Measurements from ENCODE around the gene ZCWPW1. TPM values are rescaled to one million over a fixed set of nuclear protein-coding genes. Genes with fewer than 3 reads are reported as not detected.

ZCWPW1 gene
- total and polyA plus RNA-seq, 10 of the 15 experiments (the other 5 are each of a cell fraction or from before 2014, with no cell fraction given), result 1.3 to 4.4 (median 3.7) TPM

- TF ChIP-seq TCF12 (IDR thresholded peaks at IDR 0.05; ENCODE audit: low read depth, low read length) (peak; percentile 48; the same call in 1 of the 2 replicates), BHLHE40 (IDR thresholded peaks at IDR 0.05; ENCODE audit: borderline replicate concordance in 1 of 2, low read depth in 2 of 2, low read length in 1 of 2) (peak in 1 of 2 experiments; percentile 65; a peak in 2 of 4 replicates), TBL1XR1 (IDR thresholded peaks at IDR 0.05; ENCODE audit: low read depth, low read length) (no peak), CHD1 (IDR thresholded peaks at IDR 0.05; ENCODE audit: low read depth, low read length) (no peak; the same call in 1 of the 2 replicates), SREBF2 (IDR thresholded peaks at IDR 0.05; ENCODE audit: low read length) (no peak), ZBTB40 (IDR thresholded peaks at IDR 0.05; ENCODE audit: borderline replicate concordance) (no peak), SMARCA5 (IDR thresholded peaks at IDR 0.05) (peak; percentile 96), MTA2 (IDR thresholded peaks at IDR 0.05; ENCODE audit: low read depth) (no peak), CEBPB (IDR thresholded peaks at IDR 0.05; ENCODE audit: borderline replicate concordance in 1 of 2, low read depth in 2 of 2, low read length in 2 of 2) (no peak), SMC3 (IDR thresholded peaks at IDR 0.05; ENCODE audit: borderline replicate concordance, low read length) (no peak), NFYB (IDR thresholded peaks at IDR 0.05; ENCODE audit: insufficient read depth, low read depth, low read length) (no peak), POLR2AphosphoS2 (IDR thresholded peaks at IDR 0.05; ENCODE audit: low read depth, low read length) (no peak), ZSCAN29 (IDR thresholded peaks at IDR 0.05) (0 out of 2 replicates have a peak, but pooled peaks have one; percentile 22), IKZF2 (IDR thresholded peaks at IDR 0.05) (no peak), WRNIP1 (IDR thresholded peaks at IDR 0.05; ENCODE audit: borderline replicate concordance, low read depth, low read length) (no peak), EED (IDR thresholded peaks at IDR 0.05; ENCODE audit: low read depth) (no peak), IKZF1 (conservative IDR thresholded peaks at IDR 0.05) (peak; percentile 70), MEF2A (IDR thresholded peaks at IDR 0.05; ENCODE audit: insufficient read depth, low read depth, low read length) (no peak), BRCA1 (IDR thresholded peaks at IDR 0.05; ENCODE audit: low read depth, low read length) (peak; percentile 64), HCFC1 (IDR thresholded peaks at IDR 0.05; ENCODE audit: low read length) (no peak), YY1 (IDR thresholded peaks at IDR 0.05; ENCODE audit: low read depth, low read length) (peak; percentile 44; the same call in 1 of the 2 replicates), TARDBP (IDR thresholded peaks at IDR 0.05; ENCODE audit: borderline replicate concordance) (0 out of 2 replicates have a peak, but pooled peaks have one; percentile 20), ZNF207 (IDR thresholded peaks at IDR 0.05; ENCODE audit: borderline replicate concordance) (peak; percentile 95), JUND (IDR thresholded peaks at IDR 0.05; ENCODE audit: low read depth, low read length) (no peak), NR2C2 (IDR thresholded peaks at IDR 0.05; ENCODE audit: borderline replicate concordance, control insufficient read depth, insufficient read length, low read depth) (no peak), POLR2A (IDR thresholded peaks at IDR 0.05; ENCODE audit: low read depth, low read length) (peak; percentile 69), CTCF (IDR thresholded peaks at IDR 0.05 in 2 of 3, conservative IDR thresholded peaks at IDR 0.05 in 1 of 3; ENCODE audit: control insufficient read depth in 2 of 3, extremely low read depth in 1 of 3, insufficient read depth in 1 of 3, low read depth in 3 of 3, low read length in 3 of 3) (no peak)
These were observed 1.4 kb upstream of the ZCWPW1 start, which contains the start of gene MEPCE (continued) for GRCh38 chr7:100429637-100430492.
